ENCODE data around the gene GGN.

DNA sequence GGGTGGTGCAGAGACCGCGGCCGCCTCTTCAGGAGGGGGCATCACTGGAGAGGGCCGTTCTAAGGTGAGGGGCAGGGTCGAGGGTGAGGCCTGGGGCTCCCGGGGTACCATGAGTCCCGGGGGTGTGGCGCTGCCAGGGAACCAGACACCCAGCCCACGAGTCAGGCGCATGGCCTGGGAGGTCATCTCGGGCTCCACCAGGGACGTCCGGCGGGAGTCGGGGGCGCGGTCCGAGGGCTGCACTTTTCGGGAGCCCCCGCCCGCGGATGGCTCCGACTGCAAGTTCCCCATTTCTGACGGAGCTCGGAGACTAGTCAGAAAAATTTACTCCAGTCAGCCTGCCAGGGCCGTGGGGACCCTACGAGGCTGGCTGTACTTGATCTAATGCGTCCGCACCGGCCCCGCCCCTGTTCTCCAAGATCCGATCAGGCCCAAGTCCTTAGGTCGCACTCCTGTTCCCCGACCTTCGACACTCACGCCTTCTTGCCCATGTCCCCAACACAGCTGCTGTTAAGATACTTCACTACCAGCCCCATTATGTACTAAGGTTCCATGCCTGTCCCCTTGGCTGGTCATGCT lies 774 bp downstream of the GGN start:
- TF ChIP-seq, protein P1, sequence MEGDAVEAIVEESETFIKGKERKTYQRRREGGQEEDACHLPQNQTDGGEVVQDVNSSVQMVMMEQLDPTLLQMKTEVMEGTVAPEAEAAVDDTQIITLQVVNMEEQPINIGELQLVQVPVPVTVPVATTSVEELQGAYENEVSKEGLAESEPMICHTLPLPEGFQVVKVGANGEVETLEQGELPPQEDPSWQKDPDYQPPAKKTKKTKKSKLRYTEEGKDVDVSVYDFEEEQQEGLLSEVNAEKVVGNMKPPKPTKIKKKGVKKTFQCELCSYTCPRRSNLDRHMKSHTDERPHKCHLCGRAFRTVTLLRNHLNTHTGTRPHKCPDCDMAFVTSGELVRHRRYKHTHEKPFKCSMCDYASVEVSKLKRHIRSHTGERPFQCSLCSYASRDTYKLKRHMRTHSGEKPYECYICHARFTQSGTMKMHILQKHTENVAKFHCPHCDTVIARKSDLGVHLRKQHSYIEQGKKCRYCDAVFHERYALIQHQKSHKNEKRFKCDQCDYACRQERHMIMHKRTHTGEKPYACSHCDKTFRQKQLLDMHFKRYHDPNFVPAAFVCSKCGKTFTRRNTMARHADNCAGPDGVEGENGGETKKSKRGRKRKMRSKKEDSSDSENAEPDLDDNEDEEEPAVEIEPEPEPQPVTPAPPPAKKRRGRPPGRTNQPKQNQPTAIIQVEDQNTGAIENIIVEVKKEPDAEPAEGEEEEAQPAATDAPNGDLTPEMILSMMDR (conservative IDR thresholded peaks at IDR 0.05; ENCODE audit: low read depth, low read length): no peak
- TF ChIP-seq EZH2phosphoT487 (IDR thresholded peaks at IDR 0.05; ENCODE audit: borderline replicate concordance, low read length): no peak

Data from PC-3 (cell line).